Measurements from ENCODE around the gene HLA-F. TPM values are rescaled to one million over a fixed set of nuclear protein-coding genes. Genes with fewer than 3 reads are reported as not detected.

Gene HLA-F
- total RNA-seq, 2 donors from 2014 or later: 58.8 to 201 TPM

DNA sequence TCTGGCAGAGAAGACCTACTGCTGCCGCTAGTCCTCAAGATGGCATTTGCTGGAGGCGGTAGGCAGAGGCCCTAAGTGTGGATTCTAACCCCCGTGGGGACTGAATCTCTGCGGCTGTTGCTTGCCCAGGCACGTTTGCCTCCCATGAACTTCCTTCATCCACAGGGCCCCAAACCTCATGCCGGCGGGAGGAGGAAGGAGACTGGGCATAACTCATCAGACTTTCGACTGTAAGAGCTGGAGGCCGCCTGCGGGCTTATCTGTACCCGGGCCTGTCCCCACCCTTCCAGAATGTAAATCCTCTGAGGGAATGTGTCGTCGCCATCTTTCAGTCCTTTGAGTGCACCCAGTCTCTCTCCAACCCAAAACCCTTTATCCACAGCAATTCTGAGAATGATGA lies 43.3 kb upstream of the HLA-F start:
- H3K4me1 ChIP-seq: no peaks in the 10 kb centered on the region
- no peaks in the 10 kb centered on the region for H3K27me3 ChIP-seq
- H3K4me3 ChIP-seq: no peak overlapping the region
- no peak overlapping the region for H3K9ac ChIP-seq (ENCODE audit: low read depth in 2 of 2, low read length in 2 of 2)
- H3K27ac ChIP-seq: no peak overlapping the region
- no peaks in the 10 kb centered on the region for H3K36me3 ChIP-seq
- DNase-seq: no peak
- TF ChIP-seq, protein P1, sequence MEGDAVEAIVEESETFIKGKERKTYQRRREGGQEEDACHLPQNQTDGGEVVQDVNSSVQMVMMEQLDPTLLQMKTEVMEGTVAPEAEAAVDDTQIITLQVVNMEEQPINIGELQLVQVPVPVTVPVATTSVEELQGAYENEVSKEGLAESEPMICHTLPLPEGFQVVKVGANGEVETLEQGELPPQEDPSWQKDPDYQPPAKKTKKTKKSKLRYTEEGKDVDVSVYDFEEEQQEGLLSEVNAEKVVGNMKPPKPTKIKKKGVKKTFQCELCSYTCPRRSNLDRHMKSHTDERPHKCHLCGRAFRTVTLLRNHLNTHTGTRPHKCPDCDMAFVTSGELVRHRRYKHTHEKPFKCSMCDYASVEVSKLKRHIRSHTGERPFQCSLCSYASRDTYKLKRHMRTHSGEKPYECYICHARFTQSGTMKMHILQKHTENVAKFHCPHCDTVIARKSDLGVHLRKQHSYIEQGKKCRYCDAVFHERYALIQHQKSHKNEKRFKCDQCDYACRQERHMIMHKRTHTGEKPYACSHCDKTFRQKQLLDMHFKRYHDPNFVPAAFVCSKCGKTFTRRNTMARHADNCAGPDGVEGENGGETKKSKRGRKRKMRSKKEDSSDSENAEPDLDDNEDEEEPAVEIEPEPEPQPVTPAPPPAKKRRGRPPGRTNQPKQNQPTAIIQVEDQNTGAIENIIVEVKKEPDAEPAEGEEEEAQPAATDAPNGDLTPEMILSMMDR (IDR thresholded peaks at IDR 0.05): no peak
- H3K9me3 ChIP-seq: no peaks in the 10 kb centered on the region
- intact Hi-C loops (cut with DNase I): no loop called here

DNA sequence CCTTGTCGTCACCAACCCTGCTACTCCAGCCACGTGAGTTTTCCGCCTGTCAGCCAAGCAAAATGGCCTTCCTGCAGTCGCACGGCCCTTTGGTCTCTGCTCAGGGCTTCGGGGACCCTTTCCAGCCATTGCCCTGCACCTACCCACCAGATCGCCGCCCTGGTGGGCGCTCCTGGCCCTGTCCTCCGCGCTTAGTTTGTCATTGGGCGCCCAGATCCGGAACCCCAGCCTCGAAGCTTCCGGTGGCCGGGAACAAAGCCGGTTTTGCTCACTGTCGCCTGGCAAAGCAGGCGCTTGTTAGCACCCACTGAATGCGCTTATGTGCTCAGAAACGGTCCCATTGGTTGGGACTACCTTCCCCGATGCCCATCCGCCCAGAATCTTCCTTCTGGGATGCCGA lies 42.8 kb upstream of the HLA-F start:
- TF ChIP-seq, protein P1 (IDR thresholded peaks at IDR 0.05): no peak
- H3K27me3 ChIP-seq: no peaks in the 10 kb centered on the region
- peak overlapping the region in 1 of 2 donors; percentile 56 for H3K9ac ChIP-seq (ENCODE audit: low read depth in 2 of 2, low read length in 2 of 2)
- H3K4me1 ChIP-seq: no peaks in the 10 kb centered on the region
- no peak overlapping the region for H3K27ac ChIP-seq
- H3K36me3 ChIP-seq: no peaks in the 10 kb centered on the region
- no peak for DNase-seq
- intact Hi-C loops (cut with DNase I): no loop called here
- H3K9me3 ChIP-seq: no peaks in the 10 kb centered on the region
- no peak overlapping the region for H3K4me3 ChIP-seq

GRCh38 chr6:29680904-29681303 lies 42.3 kb upstream of the HLA-F start, which contains the start of gene ZFP57:
Gene ZFP57, minus strand, starts transcription at chr6:29681152. Its CDS starts 4,149 bp downstream, at chr6:29677003.
- Histone ChIP-seq H3K9ac (ENCODE audit: low read depth in 2 of 2, low read length in 2 of 2) (peak within 1 kb of the TSS in 1 of 2 donors; percentile 56), H3K27me3 (no peaks in the 10 kb centered on the region), H3K36me3 (no peaks in the 10 kb centered on the region), H3K4me1 (no peaks in the 10 kb centered on the region), H3K9me3 (no peaks in the 10 kb centered on the region), H3K4me3 (no peak within 1 kb of the TSS), H3K27ac (no peak within 1 kb of the TSS)
- TF ChIP-seq, protein P1 (IDR thresholded peaks at IDR 0.05): no peak
- intact Hi-C loops (cut with DNase I): no loop called here
- no peak for DNase-seq

- TF ChIP-seq, protein P1 (IDR thresholded peaks at IDR 0.05): no peak
- Histone ChIP-seq H3K36me3 (no peaks in the 10 kb centered on the region), H3K27me3 (no peaks in the 10 kb centered on the region), H3K27ac (no peak overlapping the region), H3K4me1 (no peaks in the 10 kb centered on the region), H3K9ac (ENCODE audit: low read depth in 2 of 2, low read length in 2 of 2) (no peak overlapping the region), H3K4me3 (no peak overlapping the region), H3K9me3 (no peaks in the 10 kb centered on the region)
- no peak for DNase-seq
- intact Hi-C loops (cut with DNase I): no loop called here
These were observed 41.4 kb upstream of the HLA-F start for GRCh38 chr6:29681811-29682210.

GRCh38 chr6:29685718-29686326 lies 37.4 kb upstream of the HLA-F start:
- intact Hi-C loops (cut with DNase I): no loop called here

More at GRCh38 chr6:29685718-29686326, 37.4 kb upstream of the HLA-F start:
- TF ChIP-seq, protein P1 (IDR thresholded peaks at IDR 0.05): no peak
- H3K4me3 ChIP-seq: no peak overlapping the region
- no peak overlapping the region for H3K27ac ChIP-seq
- H3K9ac ChIP-seq (ENCODE audit: low read depth in 2 of 2, low read length in 2 of 2): no peak overlapping the region
- no peaks in the 10 kb centered on the region for H3K9me3 ChIP-seq
- no peaks in the 10 kb centered on the region for H3K4me1 ChIP-seq
- no peaks in the 10 kb centered on the region for H3K36me3 ChIP-seq
- no peak for DNase-seq
- H3K27me3 ChIP-seq: no peaks in the 10 kb centered on the region

All from colonic mucosa (tissue), 4 donors.